B cell (primary cell): ENCODE data around the gene STX8. TPM values are rescaled to one million over a fixed set of nuclear protein-coding genes. Genes with fewer than 3 reads are reported as not detected.
"Not testable (repeated sequence)": the region's sequence is repeated elsewhere in the genome, so short reads cannot be mapped to it uniquely, and the experiment has no call there.

ENCODE experiments used
- ATAC-seq: fragments of 200-7000 bp; cut with Tn5 transposase; one replicate; pipeline ENCODE4 v1.10.0; 2021; ENCODE audit warnings: low read depth, mild to moderate bottlenecking, moderate number of reproducible peaks, moderate library complexity
- CTCF ChIA-PET: fragments of 350-600 bp; sonication (Branson Sonifier 250); formaldehyde crosslinking; loops from one replicate; lab custom pipeline; 2021; ENCODE audit warnings: antibody characterized with exemption, inconsistent platforms; lab: Charles Lee
- POLR2A ChIA-PET: fragments of 350-600 bp; sonication (Branson Sonifier 250); formaldehyde crosslinking; loops from one replicate; lab custom pipeline; 2021; ENCODE audit warnings: antibody characterized with exemption; lab: Charles Lee
- DNase-seq: peaks from one replicate; pipeline ENCODE4 v3.0.0; 2013
- H2AFZ ChIP-seq: 2 replicates; pipeline ENCODE4 v1.6.1; 2012; ENCODE audit warnings: mild to moderate bottlenecking, low read depth, low read length; ENCODE audit not compliant: insufficient read depth, poor library complexity, severe bottlenecking
- H3K27ac ChIP-seq, 2 donors: 1 replicate in 1 of 2; 2 replicates in 1 of 2; pipeline ENCODE4 v1.5.1; 2012 to 2013; ENCODE audit warnings: low read length in 2 of 2, mild to moderate bottlenecking in 2 of 2, moderate library complexity in 1 of 2
- H3K27me3 ChIP-seq, 4 experiments: fragments of 200-600 bp in 1 of 4; sonication (generic) in 1 of 4; replicated peaks in 1 of 4; 1 replicate in 2 of 4; 2 replicates in 2 of 4; pipeline versions ENCODE4 v1.6.1 to v1.7.0; 2013 to 2016; ENCODE audit warnings: low read length in 3 of 4, mild to moderate bottlenecking in 2 of 4, mixed read lengths in 1 of 4, moderate library complexity in 1 of 4; ENCODE audit not compliant: insufficient read depth in 4 of 4, control insufficient read depth in 3 of 4; ENCODE audit errors: control extremely low read depth in 1 of 4
- H3K36me3 ChIP-seq, 2 experiments: replicated peaks in 1 of 2; 1 replicate in 1 of 2; 2 replicates in 1 of 2; pipeline versions ENCODE4 v1.6.1 to v1.7.1; 2013; ENCODE audit warnings: low read length in 1 of 2; ENCODE audit not compliant: insufficient read depth in 2 of 2, control insufficient read depth in 1 of 2; ENCODE audit errors: control extremely low read depth in 1 of 2, extremely low read depth in 1 of 2
- H3K4me1 ChIP-seq, 2 donors: fragments of 200-600 bp in 1 of 2; sonication (generic) in 1 of 2; 1 replicate in 1 of 2; 2 replicates in 1 of 2; pipeline versions ENCODE4 v1.5.1 to v1.6.1; 2013 to 2017; ENCODE audit warnings: low read length in 2 of 2; ENCODE audit not compliant: control insufficient read depth in 2 of 2, insufficient read depth in 2 of 2
- H3K4me2 ChIP-seq: replicated peaks from 2 replicates; pipeline ENCODE3; 2012; ENCODE audit warnings: mild to moderate bottlenecking, low read depth, low read length; ENCODE audit not compliant: poor library complexity, severe bottlenecking
- H3K4me3 ChIP-seq, 5 experiments: fragments of 200-600 bp in 1 of 5; sonication (generic) in 1 of 5; 1 replicate in 3 of 5; 2 replicates in 2 of 5; pipeline versions ENCODE4 v1.5.1 to v1.7.0; 2011 to 2016; ENCODE audit warnings: low read length in 4 of 5, mild to moderate bottlenecking in 4 of 5, low read depth in 2 of 5, control low read depth in 1 of 5, moderate library complexity in 1 of 5; ENCODE audit not compliant: insufficient read depth in 1 of 5; ENCODE audit errors: control extremely low read depth in 1 of 5, extremely low read depth in 1 of 5
- H3K79me2 ChIP-seq: fragments of 200-600 bp; sonication (generic); one replicate; pipeline ENCODE4 v1.6.0; 2016; ENCODE audit warnings: low read length; ENCODE audit not compliant: control insufficient read depth, insufficient read depth
- H3K9ac ChIP-seq: fragments of 200-600 bp; sonication (generic); 2 replicates; pipeline ENCODE4 v1.6.1; 2017; ENCODE audit warnings: mild to moderate bottlenecking, low read length, moderate library complexity
- H3K9me3 ChIP-seq, 3 donors: one replicate each; pipeline versions ENCODE4 v1.6.1 to v1.7.1; 2013; ENCODE audit warnings: low read length in 2 of 3; ENCODE audit not compliant: control insufficient read depth in 2 of 3, insufficient read depth in 1 of 3; ENCODE audit errors: control extremely low read depth in 1 of 3
- H4K20me1 ChIP-seq: 2 replicates; pipeline ENCODE4 v1.6.0; 2012; ENCODE audit warnings: mild to moderate bottlenecking, low read length; ENCODE audit not compliant: insufficient read depth, control insufficient read depth, poor library complexity, severe bottlenecking
- H3K27ac Mint-ChIP-seq: one replicate; pipeline ENCODE4 v1.8.0; 2021; ENCODE audit warnings: mixed read lengths
- H3K27me3 Mint-ChIP-seq: one replicate; pipeline ENCODE4 v1.8.0; 2021; ENCODE audit warnings: mixed read lengths
- H3K4me1 Mint-ChIP-seq: one replicate; pipeline ENCODE4 v1.8.0; 2021; ENCODE audit warnings: mixed read lengths
- H3K4me3 Mint-ChIP-seq: one replicate; pipeline ENCODE4 v1.8.0; 2021; ENCODE audit warnings: mixed read lengths
- H3K9me3 Mint-ChIP-seq: one replicate; pipeline ENCODE4 v1.8.0; 2022; ENCODE audit warnings: mixed read lengths; ENCODE audit not compliant: insufficient read depth
- CTCF ChIP-seq: fragments of 200-600 bp; IDR thresholded peaks from one replicate; pipeline ENCODE4 v1.8.0; 2022; ENCODE audit warnings: antibody characterized with exemption, mild to moderate bottlenecking
- EZH2 ChIP-seq: IDR thresholded peaks from 2 replicates; pipeline ENCODE4 v1.6.1; 2012; ENCODE audit warnings: borderline replicate concordance, low read depth, mild to moderate bottlenecking, moderate library complexity, low read length; ENCODE audit not compliant: insufficient read depth, poor library complexity, severe bottlenecking
- WGBS: methylation state at CpG from one replicate; pipeline ENCODE4 v1.1.5; 2013; ENCODE audit warnings: missing lambda C conversion rate; ENCODE audit not compliant: insufficient coverage; 5-methylcytosine and 5-hydroxymethylcytosine counted together
- intact Hi-C: fragments of 100-400 bp; cut with micrococcal nuclease; formaldehyde crosslinking; loops from one replicate; pipeline ENCODE4 v1.10.0; 2022
- polyA plus RNA-seq: library from polyadenylated mRNA; depleted of rRNA; stranded (reverse); fragments of >200 nt; gene quantifications from 2 replicates; pipeline ENCODE4 v1.2.3, GENCODE V29; 2012
- total RNA-seq, 2 donors: library from RNA; stranded (reverse); fragments of 120-200 nt in 1 of 2; gene quantifications; 1 replicate in 1 of 2; 2 replicates in 1 of 2; pipeline versions ENCODE4 v1.2.3 to v1.2.4, GENCODE V29; 2013 to 2022

Gene STX8
- total and polyA plus RNA-seq, 2 donors (not counting 1 experiment from before 2014, with no cell fraction given), result 35.8 to 61.5 TPM

GRCh38 chr17:9606453-9606852 is 30.8 kb upstream of the STX8 start:
- DNase-seq (no peak), ATAC-seq (no peak)
- no peaks in the 10 kb centered on the region for H3K9me3 ChIP-seq
- TF ChIP-seq EZH2 (no peak), CTCF (no peak)
- CTCF ChIA-PET, result no interaction called here
- no peaks in the 10 kb centered on the region for H3K4me1 ChIP-seq
- H3K4me3 ChIP-seq, result no peak overlapping the region
- POLR2A ChIA-PET, result no interaction called here
- intact Hi-C loops, result no loop called here
- peaks cover 16% of the 10 kb centered on the region for H3K27me3 Mint-ChIP-seq
- no peak overlapping the region for H3K27ac Mint-ChIP-seq
- no peaks in the 10 kb centered on the region for H3K36me3 ChIP-seq
- H3K9me3 Mint-ChIP-seq, result no peaks in the 10 kb centered on the region
- 100% methylated on average over 4 of the region's 6 CpGs for WGBS
- H3K27ac ChIP-seq, result no peak overlapping the region
- H3K4me3 Mint-ChIP-seq, result no peak overlapping the region
- no peaks in the 10 kb centered on the region for H3K79me2 ChIP-seq
- H3K27me3 ChIP-seq, result no peaks in the 10 kb centered on the region
- H4K20me1 ChIP-seq, result no peaks in the 10 kb centered on the region
- H3K9ac ChIP-seq, result no peak overlapping the region
- H3K4me1 Mint-ChIP-seq, result no peaks in the 10 kb centered on the region
- no peak overlapping the region for H2AFZ ChIP-seq
- H3K4me2 ChIP-seq, result no peak overlapping the region

- H2AFZ ChIP-seq, H3K4me3 ChIP-seq, H3K27ac Mint-ChIP-seq, H3K36me3 ChIP-seq, intact Hi-C loops, H3K4me3 Mint-ChIP-seq, H3K9me3 Mint-ChIP-seq, H3K27me3 ChIP-seq, ATAC-seq, H4K20me1 ChIP-seq, H3K9me3 ChIP-seq, H3K4me1 Mint-ChIP-seq, H3K4me1 ChIP-seq, H3K79me2 ChIP-seq, H3K27ac ChIP-seq, CTCF ChIA-PET, H3K4me2 ChIP-seq, H3K9ac ChIP-seq, DNase-seq, POLR2A ChIA-PET: not testable (repeated sequence)
- no CpG with 5 or more reads among the region's 5 CpGs for WGBS
- H3K27me3 Mint-ChIP-seq, result peaks cover 12% of the 10 kb centered on the region
These were observed 29.0 kb upstream of the STX8 start for GRCh38 chr17:9604583-9604982.
